NB4 (cell line): ENCODE measurements around the gene CSRP1.

Experiments
- CTCF ChIP-seq: IDR thresholded peaks from one replicate; pipeline ENCODE4 v1.5.1; 2012; ENCODE audit warnings: low read depth, low read length
- MYC ChIP-seq: IDR thresholded peaks from 2 replicates; pipeline ENCODE4 v1.6.1; 2011; ENCODE audit warnings: low read depth, low read length

- TF ChIP-seq MYC (no peak), CTCF (no peak)
These were observed 35.5 kb upstream of the CSRP1 start for GRCh38 chr1:201542309-201543035.
